Adrenal gland (tissue), 12 donors: Measurements from ENCODE around the gene WDR1. TPM values are rescaled to one million over a fixed set of nuclear protein-coding genes. Genes with fewer than 3 reads are reported as not detected.
A peak's percentile ranks its signal among the peaks of the same experiment; 100 is the strongest.

ENCODE experiments used
- DNase-seq, 7 donors: peaks; one replicate each; pipeline ENCODE4 v3.0.0-alpha.2; 2019 to 2020
- H3K27ac ChIP-seq, 5 donors: fragments of 200-600 bp; sonication (generic) in 4 of 5; 1 replicate in 3 of 5; 2 replicates in 2 of 5; pipeline versions ENCODE4 v1.5.1 to v1.8.0; 2016 to 2020; ENCODE audit warnings: mild to moderate bottlenecking in 1 of 5
- H3K27me3 ChIP-seq: fragments of 200-600 bp; 2 replicates; pipeline ENCODE4 v1.8.0; 2021
- H3K36me3 ChIP-seq, 2 donors: fragments of 200-600 bp; replicated peaks in 1 of 2; 1 replicate in 1 of 2; 2 replicates in 1 of 2; pipeline versions ENCODE4 v1.5.1 to v1.8.0; 2018 to 2022
- H3K4me1 ChIP-seq, 2 donors: fragments of 200-600 bp; replicated peaks in 1 of 2; 1 replicate in 1 of 2; 2 replicates in 1 of 2; pipeline versions ENCODE4 v1.5.1 to v1.8.0; 2018 to 2021
- H3K4me3 ChIP-seq, 4 donors: fragments of 200-600 bp; sonication (generic) in 3 of 4; one replicate each; pipeline ENCODE4 v1.5.1; 2016 to 2018
- H3K9me3 ChIP-seq, 3 donors: fragments of 200-600 bp; sonication (generic) in 1 of 3; replicated peaks in 1 of 3; 1 replicate in 2 of 3; 2 replicates in 1 of 3; pipeline versions ENCODE4 v1.5.1 to v1.8.0; 2016 to 2021
- CTCF ChIP-seq, 6 experiments: fragments of 450-650 bp in 4 of 6; fragments of 200-600 bp in 2 of 6; sonication (generic) in 1 of 6; IDR thresholded peaks; 1 replicate in 5 of 6; 2 replicates in 1 of 6; pipeline versions ENCODE4 v1.5.1 to v1.8.0; 2016 to 2021; ENCODE audit warnings: antibody characterized with exemption in 6 of 6, mild to moderate bottlenecking in 2 of 6, moderate library complexity in 1 of 6
- POLR2A ChIP-seq, 2 donors: fragments of 450-650 bp; IDR thresholded peaks; one replicate each; pipeline ENCODE4 v1.6.1; 2017; ENCODE audit warnings: antibody characterized with exemption in 2 of 2, mild to moderate bottlenecking in 2 of 2, moderate library complexity in 1 of 2
- WGBS, 4 donors: extraction: QIAGEN DNeasy Blood & Tissue Kit in 2 of 4; methylation state at CpG; one replicate each; pipeline versions ENCODE4 v1.1.5 to v1.1.7; 2013 to 2017; 5-methylcytosine and 5-hydroxymethylcytosine counted together
- intact Hi-C, 2 donors: fragments of 100-400 bp; cut with DNase I; formaldehyde crosslinking; loops; one replicate each; pipeline versions ENCODE4 v1.14.1 to v1.15.0; 2022 to 2023
- polyA plus RNA-seq, 3 donors: library from polyadenylated mRNA; stranded (reverse); fragments of 200-250 nt in 2 of 3; fragments of 350-450 nt in 1 of 3; fragmentation: Illumina TruSeq in 1 of 3; extraction: RNeasy Lipid Tissue Mini Kit (QIAGEN cat#74804) in 1 of 3; gene quantifications; one replicate each; pipeline ENCODE4 v1.2.3, GENCODE V29; 2013 to 2014
- total RNA-seq, 9 donors: library from RNA; depleted of rRNA in 4 of 9; stranded (reverse); fragments of >200 nt in 4 of 9; fragments of 120-200 nt in 1 of 9; fragmentation: NEBNext Ultra II Directional in 1 of 9; extraction: Animal tissue kit (Norgen Biotek cat#: 25700) in 1 of 9; gene quantifications; one replicate each; pipeline versions ENCODE4 v1.1.0 to v1.2.4, GENCODE V29; 2013 to 2023
- donor health status: healthy with polysubstance abuse.
- donor health status: Bipolar disorder and iron deficiency.
- donor health status: DM: yes; HTN: yes; CAD: no.
- donor health status: DM: no; HTN: no; CAD: no.
- donor health status: DM: no; HTN: no; CAD: no.
- donor health status: DM: yes; HTN: yes; CAD: no.

Gene WDR1
- total and polyA plus RNA-seq, 12 donors = 66.5 to 228 (median 143) TPM

- no peaks in the 10 kb centered on the region for H3K9me3 ChIP-seq
- no peaks in the 10 kb centered on the region for H3K27me3 ChIP-seq
- no peak overlapping the region for H3K4me3 ChIP-seq
- intact Hi-C loops = loop anchor here in 1 of 2 donors (5.0 kb wide), 1 partner anchor 1493 kb away; no protein-coding TSS in a partner anchor
- DNase-seq = no peak
- H3K27ac ChIP-seq = peak overlapping the region in 1 of 5 donors; percentile 21
- WGBS, 4 donors = 86 to 91% (median 88%) methylated on average over 5 of the region's 5 CpGs
- peaks cover 14 to 25% of the 10 kb centered on the region in 2 donors for H3K4me1 ChIP-seq
- no peak for TF ChIP-seq CTCF (IDR thresholded peaks at IDR 0.05)
- no peak for TF ChIP-seq POLR2A (IDR thresholded peaks at IDR 0.05)
- H3K36me3 ChIP-seq = no peaks in the 10 kb centered on the region
These were observed 81.9 kb downstream of the WDR1 start for GRCh38 chr4:10034612-10035104.

- H3K4me3 ChIP-seq = no peak overlapping the region
- no peaks in the 10 kb centered on the region for H3K27me3 ChIP-seq
- DNase-seq = no peak
- peaks cover 14 to 25% of the 10 kb centered on the region in 2 donors for H3K4me1 ChIP-seq
- peak overlapping the region in 3 of 5 donors; percentile 14 to 75 (median 21) for H3K27ac ChIP-seq
- 60 to 80% (median 69%) methylated on average over 8 to 10 of the region's 10 CpGs for WGBS, 4 donors
- H3K36me3 ChIP-seq = no peaks in the 10 kb centered on the region
- intact Hi-C loops = no loop called here
- TF ChIP-seq POLR2A (IDR thresholded peaks at IDR 0.05) = no peak
- no peak for TF ChIP-seq CTCF (IDR thresholded peaks at IDR 0.05)
- no peaks in the 10 kb centered on the region for H3K9me3 ChIP-seq
These were observed 82.5 kb downstream of the WDR1 start for GRCh38 chr4:10034136-10034535.

- H3K4me1 ChIP-seq = peaks cover 16 to 31% of the 10 kb centered on the region in 2 donors
- H3K4me3 ChIP-seq = no peak overlapping the region
- TF ChIP-seq CTCF (IDR thresholded peaks at IDR 0.05) (no peak), POLR2A (IDR thresholded peaks at IDR 0.05) (no peak)
- H3K27me3 ChIP-seq = no peaks in the 10 kb centered on the region
- DNase-seq = peak in 5 of 7 donors; percentile 46 to 70 (median 62)
- 61 to 74% (median 69%) methylated on average over 16 to 18 of the region's 18 CpGs for WGBS, 4 donors
- no peaks in the 10 kb centered on the region for H3K36me3 ChIP-seq
- no peaks in the 10 kb centered on the region for H3K9me3 ChIP-seq
- intact Hi-C loops = no loop called here
- peak overlapping the region in 4 of 5 donors; percentile 14 to 86 (median 45) for H3K27ac ChIP-seq
These were observed 83.3 kb downstream of the WDR1 start for GRCh38 chr4:10033191-10033881.

GRCh38 chr4:10032625-10033024, 84.0 kb downstream of the WDR1 start:
- WGBS, 4 donors = 15 to 42% (median 28%) methylated on average over 6 of the region's 6 CpGs
- Histone ChIP-seq H3K4me3 (no peak overlapping the region), H3K36me3 (no peaks in the 10 kb centered on the region), H3K4me1 (peaks cover 16 to 31% of the 10 kb centered on the region in 2 donors), H3K9me3 (no peaks in the 10 kb centered on the region), H3K27me3 (no peaks in the 10 kb centered on the region), H3K27ac (peak overlapping the region in 4 of 5 donors; percentile 14 to 86 (median 45))
- DNase-seq = peak; percentile 50 to 79 (median 62)
- intact Hi-C loops = no loop called here
- TF ChIP-seq POLR2A (IDR thresholded peaks at IDR 0.05) (peak in 1 of 2 donors; percentile 11), CTCF (IDR thresholded peaks at IDR 0.05) (no peak)
